ENCODE data around the gene SLC38A5.

Gene SLC38A5

DNA sequence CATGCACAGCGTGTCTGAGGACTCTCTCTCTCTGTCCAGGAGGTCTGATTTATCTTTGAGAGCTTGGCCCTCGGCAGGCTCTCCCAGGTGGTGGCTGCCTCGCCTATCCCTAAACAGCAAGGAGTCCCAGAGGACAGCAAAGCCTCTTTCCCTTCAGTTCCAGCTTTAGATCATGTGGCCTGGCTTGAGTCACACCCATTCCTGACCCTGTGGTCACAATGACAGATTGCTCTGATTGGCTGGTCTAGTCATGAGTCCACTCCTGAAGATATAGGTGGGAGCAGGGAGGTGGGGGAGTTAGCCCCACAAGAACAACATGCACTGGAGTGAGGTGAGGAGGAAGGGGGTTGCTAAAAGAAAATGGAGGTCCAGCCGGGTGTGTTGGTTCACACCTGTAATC, 26.6 kb upstream of the SLC38A5 start:
- POLR2A ChIA-PET, result no interaction called here
- TF ChIP-seq CTBP1 (IDR thresholded peaks at IDR 0.05; ENCODE audit: borderline replicate concordance), result no peak
- no peak for TF ChIP-seq L3MBTL2 (conservative IDR thresholded peaks at IDR 0.05)
- no peak for TF ChIP-seq BHLHE40 (IDR thresholded peaks at IDR 0.05; ENCODE audit: borderline replicate concordance)
- no peak for TF ChIP-seq HDGF (IDR thresholded peaks at IDR 0.05; ENCODE audit: borderline replicate concordance)
- TF ChIP-seq FOXA1 (IDR thresholded peaks at IDR 0.05), result no peak
- TF ChIP-seq TARDBP (IDR thresholded peaks at IDR 0.05), result no peak
- no peak for TF ChIP-seq ELF4 (IDR thresholded peaks at IDR 0.05)
- no peak for TF ChIP-seq NFRKB (IDR thresholded peaks at IDR 0.05)
- no peak for TF ChIP-seq SP1 (IDR thresholded peaks at IDR 0.05)
- TF ChIP-seq FOXM1 (IDR thresholded peaks at IDR 0.05; ENCODE audit: borderline replicate concordance), result no peak
- no peak for TF ChIP-seq FOXK2 (IDR thresholded peaks at IDR 0.05)
- TF ChIP-seq ARNT (IDR thresholded peaks at IDR 0.05), result no peak
- no peak for TF ChIP-seq PKNOX1 (IDR thresholded peaks at IDR 0.05)
- no peak for TF ChIP-seq LEF1 (IDR thresholded peaks at IDR 0.05; ENCODE audit: borderline replicate concordance)
- TF ChIP-seq ZNF384 (IDR thresholded peaks at IDR 0.05), result no peak
- no peak for TF ChIP-seq SUZ12 (IDR thresholded peaks at IDR 0.05)
- CTCF ChIA-PET, result no interaction called here
- no peak for DNase-seq (ENCODE audit: extremely low spot score)

GRCh38 chrX:48493890-48494364, 23.9 kb upstream of the SLC38A5 start:
- DNase-seq (ENCODE audit: extremely low spot score), result peak; percentile 46
- ChIA-PET POLR2A (no interaction called here), CTCF (interaction anchor here (0.7 to 2.3 kb wide), 6 partner anchors 10 to 742 kb away, joined by 3 to 13 read pairs (median 4); no protein-coding TSS in a partner anchor)
- no peak for TF ChIP-seq NFRKB (IDR thresholded peaks at IDR 0.05)
- TF ChIP-seq PKNOX1 (IDR thresholded peaks at IDR 0.05), result no peak
- TF ChIP-seq FOXM1 (IDR thresholded peaks at IDR 0.05; ENCODE audit: borderline replicate concordance), result no peak
- no peak for TF ChIP-seq L3MBTL2 (conservative IDR thresholded peaks at IDR 0.05)
- no peak for TF ChIP-seq FOXK2 (IDR thresholded peaks at IDR 0.05)
- TF ChIP-seq LEF1 (IDR thresholded peaks at IDR 0.05; ENCODE audit: borderline replicate concordance), result no peak
- TF ChIP-seq SUZ12 (IDR thresholded peaks at IDR 0.05), result no peak
- no peak for TF ChIP-seq ZNF384 (IDR thresholded peaks at IDR 0.05)
- TF ChIP-seq FOXA1 (IDR thresholded peaks at IDR 0.05), result no peak
- no peak for TF ChIP-seq BHLHE40 (IDR thresholded peaks at IDR 0.05; ENCODE audit: borderline replicate concordance)

- DNase-seq (ENCODE audit: extremely low spot score), result no peak
- ChIA-PET POLR2A (interaction anchor here (1.3 kb wide), 1 partner anchor 16 kb away, joined by 4 read pairs; no protein-coding TSS in a partner anchor), CTCF (no interaction called here)
- no peak for TF ChIP-seq SUZ12 (IDR thresholded peaks at IDR 0.05)
- TF ChIP-seq L3MBTL2 (conservative IDR thresholded peaks at IDR 0.05), result no peak
- no peak for TF ChIP-seq FOXM1 (IDR thresholded peaks at IDR 0.05; ENCODE audit: borderline replicate concordance)
- TF ChIP-seq SP1 (IDR thresholded peaks at IDR 0.05), result no peak
- TF ChIP-seq FOXA1 (IDR thresholded peaks at IDR 0.05), result no peak
- TF ChIP-seq BHLHE40 (IDR thresholded peaks at IDR 0.05; ENCODE audit: borderline replicate concordance), result no peak
- no peak for TF ChIP-seq HDGF (IDR thresholded peaks at IDR 0.05; ENCODE audit: borderline replicate concordance)
- TF ChIP-seq LEF1 (IDR thresholded peaks at IDR 0.05; ENCODE audit: borderline replicate concordance), result no peak
Measured at GRCh38 chrX:48492293-48492910, 22.3 kb upstream of the SLC38A5 start.

DNA sequence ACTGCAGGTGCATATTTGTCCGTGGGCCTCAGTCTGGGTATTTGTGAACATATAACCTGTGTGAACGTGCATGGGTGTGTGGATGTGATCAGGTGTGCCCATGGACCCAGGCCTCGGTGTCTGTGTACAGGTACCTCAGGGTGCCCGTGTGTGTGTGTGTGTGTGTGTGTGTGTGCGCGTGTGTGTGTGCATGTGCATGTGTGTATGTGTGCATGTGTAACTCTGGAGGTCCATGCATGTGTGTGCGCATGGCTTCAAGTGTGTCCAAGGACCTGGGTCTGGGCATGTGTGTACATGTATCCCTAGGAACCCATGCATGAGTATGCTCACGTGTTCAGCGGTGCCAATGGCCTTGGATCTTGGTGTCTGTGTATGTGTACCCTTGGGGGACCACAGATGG, 21.7 kb upstream of the SLC38A5 start:
- no peak for DNase-seq (ENCODE audit: extremely low spot score)
- CTCF ChIA-PET, result no interaction called here
- POLR2A ChIA-PET, result no interaction called here
- TF ChIP-seq LEF1 (IDR thresholded peaks at IDR 0.05; ENCODE audit: borderline replicate concordance) (no peak), FOXA1 (IDR thresholded peaks at IDR 0.05) (no peak), NFRKB (IDR thresholded peaks at IDR 0.05) (no peak), ELF4 (IDR thresholded peaks at IDR 0.05) (no peak), HDGF (IDR thresholded peaks at IDR 0.05; ENCODE audit: borderline replicate concordance) (no peak), SP1 (IDR thresholded peaks at IDR 0.05) (no peak), L3MBTL2 (conservative IDR thresholded peaks at IDR 0.05) (no peak), PKNOX1 (IDR thresholded peaks at IDR 0.05) (no peak), TARDBP (IDR thresholded peaks at IDR 0.05) (no peak), CTBP1 (IDR thresholded peaks at IDR 0.05; ENCODE audit: borderline replicate concordance) (no peak), FOXM1 (IDR thresholded peaks at IDR 0.05; ENCODE audit: borderline replicate concordance) (no peak), ZNF384 (IDR thresholded peaks at IDR 0.05) (no peak), SUZ12 (IDR thresholded peaks at IDR 0.05) (no peak), BHLHE40 (IDR thresholded peaks at IDR 0.05; ENCODE audit: borderline replicate concordance) (no peak), FOXK2 (IDR thresholded peaks at IDR 0.05) (no peak)

GRCh38 chrX:48490661-48491060, 20.6 kb upstream of the SLC38A5 start:
- ChIA-PET POLR2A (no interaction called here), CTCF (no interaction called here)
- no peak for DNase-seq (ENCODE audit: extremely low spot score)
- TF ChIP-seq HDGF (IDR thresholded peaks at IDR 0.05; ENCODE audit: borderline replicate concordance) (no peak), CTBP1 (IDR thresholded peaks at IDR 0.05; ENCODE audit: borderline replicate concordance) (no peak), NFRKB (IDR thresholded peaks at IDR 0.05) (no peak), BHLHE40 (IDR thresholded peaks at IDR 0.05; ENCODE audit: borderline replicate concordance) (no peak), ELF4 (IDR thresholded peaks at IDR 0.05) (no peak), FOXK2 (IDR thresholded peaks at IDR 0.05) (no peak), LEF1 (IDR thresholded peaks at IDR 0.05; ENCODE audit: borderline replicate concordance) (no peak), FOXM1 (IDR thresholded peaks at IDR 0.05; ENCODE audit: borderline replicate concordance) (no peak), TARDBP (IDR thresholded peaks at IDR 0.05) (no peak), SUZ12 (IDR thresholded peaks at IDR 0.05) (no peak), FOXA1 (IDR thresholded peaks at IDR 0.05) (no peak)

DNA sequence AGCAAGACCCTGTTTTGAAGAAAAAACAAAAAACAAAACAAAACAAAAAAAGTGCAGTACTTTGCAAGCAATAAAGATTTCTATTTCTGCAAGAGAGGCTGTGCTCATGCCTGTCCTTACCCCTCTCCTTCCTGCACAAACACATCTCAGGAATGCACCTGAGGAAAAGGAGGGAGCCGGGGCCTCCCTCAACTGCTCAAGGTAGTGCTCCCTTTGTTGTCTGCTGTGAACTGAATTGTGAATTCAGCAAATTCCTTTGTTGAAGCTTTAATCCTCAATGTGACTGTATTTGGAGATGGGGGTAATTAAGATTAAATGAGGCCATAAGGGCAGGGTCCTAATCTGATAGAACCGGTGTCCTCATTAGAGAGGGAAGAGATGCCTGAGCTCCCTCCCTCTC, 19.8 kb upstream of the SLC38A5 start:
- CTCF ChIA-PET, result no interaction called here
- DNase-seq (ENCODE audit: extremely low spot score), result no peak
- TF ChIP-seq HDGF (IDR thresholded peaks at IDR 0.05; ENCODE audit: borderline replicate concordance) (no peak), SUZ12 (IDR thresholded peaks at IDR 0.05) (no peak), PKNOX1 (IDR thresholded peaks at IDR 0.05) (no peak)
- POLR2A ChIA-PET, result no interaction called here

Data from HEK293T (cell line).